CD14-positive monocyte (primary cell): Measurements from ENCODE around the gene KIDINS220. TPM values are rescaled to one million over a fixed set of nuclear protein-coding genes. Genes with fewer than 3 reads are reported as not detected.
A peak's percentile ranks its signal among the peaks of the same experiment; 100 is the strongest.

Experiments used
- DNase-seq, 3 donors: peaks; one replicate each; pipeline ENCODE4 v3.0.0-alpha.2; 2011 to 2022
- H2AFZ ChIP-seq: 2 replicates; pipeline ENCODE4 v1.6.0; 2012; ENCODE audit warnings: mild to moderate bottlenecking, low read depth, low read length, inconsistent platforms; ENCODE audit not compliant: insufficient read depth, poor library complexity, severe bottlenecking
- H3K27ac ChIP-seq, 2 donors: 1 replicate in 1 of 2; 2 replicates in 1 of 2; pipeline ENCODE4 v1.5.1; 2012 to 2013; ENCODE audit warnings: low read length in 2 of 2, control low read depth in 1 of 2, inconsistent platforms in 1 of 2, low read depth in 1 of 2, mild to moderate bottlenecking in 1 of 2
- H3K27me3 ChIP-seq, 2 donors: one replicate each; pipeline versions ENCODE4 v1.6.0 to v1.6.1; 2011 to 2013; ENCODE audit warnings: low read length in 2 of 2; ENCODE audit not compliant: control insufficient read depth in 2 of 2, insufficient read depth in 2 of 2
- H3K36me3 ChIP-seq, 2 donors: replicated peaks in 1 of 2; 1 replicate in 1 of 2; 2 replicates in 1 of 2; pipeline versions ENCODE4 v1.5.1 to v1.6.1; 2012 to 2013; ENCODE audit warnings: low read length in 2 of 2, control low read depth in 1 of 2, inconsistent platforms in 1 of 2, mild to moderate bottlenecking in 1 of 2; ENCODE audit not compliant: insufficient read depth in 2 of 2, control insufficient read depth in 1 of 2
- H3K4me1 ChIP-seq, 2 donors: 1 replicate in 1 of 2; 2 replicates in 1 of 2; pipeline versions ENCODE4 v1.5.1 to v1.6.1; 2012 to 2013; ENCODE audit warnings: low read length in 2 of 2, control low read depth in 1 of 2, inconsistent platforms in 1 of 2, mild to moderate bottlenecking in 1 of 2, moderate library complexity in 1 of 2; ENCODE audit not compliant: insufficient read depth in 2 of 2, control insufficient read depth in 1 of 2
- H3K4me2 ChIP-seq: replicated peaks from 2 replicates; pipeline ENCODE3; 2012; ENCODE audit warnings: low read length, moderate library complexity, mild to moderate bottlenecking; ENCODE audit not compliant: poor library complexity, severe bottlenecking; ENCODE audit errors: extremely low read depth
- H3K4me3 ChIP-seq, 3 experiments: fragments of 200-600 bp in 1 of 3; sonication (generic) in 1 of 3; replicated peaks in 1 of 3; 1 replicate in 2 of 3; 2 replicates in 1 of 3; pipeline ENCODE4 v1.5.1; 2011 to 2013; ENCODE audit warnings: low read length in 3 of 3, mild to moderate bottlenecking in 3 of 3, control low read depth in 2 of 3, low read depth in 2 of 3, inconsistent platforms in 1 of 3, moderate library complexity in 1 of 3
- H3K79me2 ChIP-seq: 2 replicates; pipeline ENCODE4 v1.6.0; 2012; ENCODE audit warnings: mild to moderate bottlenecking, control low read depth, inconsistent platforms, low read length, moderate library complexity; ENCODE audit not compliant: insufficient read depth
- H3K9ac ChIP-seq: 2 replicates; pipeline ENCODE4 v1.6.0; 2017; ENCODE audit warnings: low read length, mild to moderate bottlenecking; ENCODE audit not compliant: insufficient read depth, poor library complexity, severe bottlenecking
- H3K9me3 ChIP-seq, 2 donors: replicated peaks in 1 of 2; 1 replicate in 1 of 2; 2 replicates in 1 of 2; pipeline versions ENCODE4 v1.5.1 to v1.6.1; 2012 to 2013; ENCODE audit warnings: low read length in 2 of 2, control low read depth in 1 of 2; ENCODE audit not compliant: control insufficient read depth in 1 of 2, insufficient read depth in 1 of 2
- H4K20me1 ChIP-seq: 2 replicates; pipeline ENCODE4 v1.6.0; 2012; ENCODE audit warnings: mild to moderate bottlenecking, low read length, control low read depth, moderate library complexity; ENCODE audit not compliant: insufficient read depth
- H3K27ac Mint-ChIP-seq, 7 donors: one replicate each; pipeline ENCODE4 v1.8.0; 2020; ENCODE audit warnings: mild to moderate bottlenecking in 7 of 7, mixed read lengths in 7 of 7, moderate library complexity in 6 of 7, inconsistent platforms in 2 of 7
- H3K27me3 Mint-ChIP-seq, 3 donors: one replicate each; pipeline ENCODE4 v1.8.0; 2021 to 2022; ENCODE audit warnings: low read depth in 3 of 3, mild to moderate bottlenecking in 3 of 3, mixed read lengths in 3 of 3, moderate library complexity in 3 of 3, inconsistent platforms in 1 of 3
- H3K36me3 Mint-ChIP-seq, 2 donors: one replicate each; pipeline ENCODE4 v1.8.0; 2020; ENCODE audit warnings: mixed read lengths in 2 of 2, inconsistent platforms in 1 of 2, mild to moderate bottlenecking in 1 of 2
- H3K4me1 Mint-ChIP-seq: one replicate; pipeline ENCODE4 v1.8.0; 2020; ENCODE audit warnings: mild to moderate bottlenecking, mixed read lengths
- H3K4me3 Mint-ChIP-seq, 2 donors: one replicate each; pipeline ENCODE4 v1.8.0; 2020; ENCODE audit warnings: mild to moderate bottlenecking in 2 of 2, mixed read lengths in 2 of 2, moderate library complexity in 1 of 2
- H3K9me3 Mint-ChIP-seq, 7 donors: one replicate each; pipeline ENCODE4 v1.8.0; 2020 to 2022; ENCODE audit warnings: mixed read lengths in 7 of 7, mild to moderate bottlenecking in 6 of 7, moderate library complexity in 6 of 7, inconsistent platforms in 2 of 7
- WGBS: methylation state at CpG from one replicate; pipeline ENCODE4 v1.1.5; 2013; ENCODE audit warnings: missing lambda C conversion rate; ENCODE audit not compliant: insufficient coverage; 5-methylcytosine and 5-hydroxymethylcytosine counted together
- intact Hi-C, 2 donors: fragments of 100-400 bp; cut with micrococcal nuclease; formaldehyde crosslinking; loops; one replicate each; pipeline versions ENCODE4 v1.15.0 to v1.15.1; 2023
- polyA plus RNA-seq, 3 donors: library from polyadenylated mRNA; depleted of rRNA in 1 of 3; unstranded in 2 of 3; stranded (reverse) in 1 of 3; fragments of 300-500 nt in 2 of 3; fragments of >200 nt in 1 of 3; fragmentation: Illumina TruSeq in 2 of 3; gene quantifications; 1 replicate in 2 of 3; 2 replicates in 1 of 3; pipeline ENCODE4 v1.2.3, GENCODE V29; 2012 to 2021
- TF ChIP-seq, protein P1 (sequence below): fragments of 200-600 bp; IDR thresholded peaks from one replicate; pipeline ENCODE4 v1.8.0; 2022; ENCODE audit warnings: antibody characterized with exemption, mild to moderate bottlenecking

Gene KIDINS220
- polyA plus RNA-seq, 3 donors, result 12.1 to 26.7 (median 26.3) TPM

DNA sequence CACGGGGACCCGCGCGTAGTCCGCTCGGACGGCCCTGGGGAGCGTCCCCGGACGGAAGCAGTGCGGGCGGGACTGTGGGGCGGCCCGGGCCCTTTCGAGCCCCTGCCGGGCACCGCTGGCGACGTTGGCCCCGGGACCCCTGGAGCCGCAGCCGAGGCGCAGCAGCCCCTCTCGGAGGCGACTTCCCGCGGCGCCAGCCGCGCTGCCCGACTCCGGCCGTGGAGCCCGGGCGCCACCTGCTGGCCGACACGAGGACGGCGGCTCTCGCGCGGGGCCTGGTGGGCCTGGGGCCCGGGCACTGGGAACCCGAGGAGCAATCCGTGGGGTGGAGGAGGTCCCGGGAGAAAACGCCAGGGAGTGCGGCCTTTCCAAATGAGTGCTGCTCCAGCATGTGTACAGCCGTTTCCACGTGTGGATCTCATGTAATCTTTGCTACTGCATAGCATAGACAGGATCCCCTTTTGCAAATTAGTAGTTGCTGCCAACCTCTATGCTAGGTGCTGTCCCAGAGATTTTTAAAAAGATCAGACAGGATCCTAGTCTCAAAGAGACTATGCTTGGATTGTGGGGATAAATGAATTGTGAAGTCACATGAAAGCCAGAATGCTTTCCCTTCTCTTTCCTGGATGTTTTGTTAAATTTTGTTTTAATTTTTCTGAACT is 151.6 kb downstream of the KIDINS220 start:
- peaks cover 36% of the 10 kb centered on the region for H3K79me2 ChIP-seq
- Mint-ChIP-seq H3K36me3 (peaks cover 4 to 8% of the 10 kb centered on the region in 2 donors), H3K4me3 (peak overlapping the region in 1 of 2 donors; percentile 55), H3K27ac (no peak overlapping the region), H3K4me1 (peaks cover 15% of the 10 kb centered on the region), H3K27me3 (peaks cover under 1 to 5% (median 4%) of the 10 kb centered on the region in 3 donors), H3K9me3 (peaks cover 0 to 4% (median 2%) of the 10 kb centered on the region in 7 donors)
- peaks cover 29% of the 10 kb centered on the region for H4K20me1 ChIP-seq
- no peaks in the 10 kb centered on the region for H3K27me3 ChIP-seq
- TF ChIP-seq, protein P1, sequence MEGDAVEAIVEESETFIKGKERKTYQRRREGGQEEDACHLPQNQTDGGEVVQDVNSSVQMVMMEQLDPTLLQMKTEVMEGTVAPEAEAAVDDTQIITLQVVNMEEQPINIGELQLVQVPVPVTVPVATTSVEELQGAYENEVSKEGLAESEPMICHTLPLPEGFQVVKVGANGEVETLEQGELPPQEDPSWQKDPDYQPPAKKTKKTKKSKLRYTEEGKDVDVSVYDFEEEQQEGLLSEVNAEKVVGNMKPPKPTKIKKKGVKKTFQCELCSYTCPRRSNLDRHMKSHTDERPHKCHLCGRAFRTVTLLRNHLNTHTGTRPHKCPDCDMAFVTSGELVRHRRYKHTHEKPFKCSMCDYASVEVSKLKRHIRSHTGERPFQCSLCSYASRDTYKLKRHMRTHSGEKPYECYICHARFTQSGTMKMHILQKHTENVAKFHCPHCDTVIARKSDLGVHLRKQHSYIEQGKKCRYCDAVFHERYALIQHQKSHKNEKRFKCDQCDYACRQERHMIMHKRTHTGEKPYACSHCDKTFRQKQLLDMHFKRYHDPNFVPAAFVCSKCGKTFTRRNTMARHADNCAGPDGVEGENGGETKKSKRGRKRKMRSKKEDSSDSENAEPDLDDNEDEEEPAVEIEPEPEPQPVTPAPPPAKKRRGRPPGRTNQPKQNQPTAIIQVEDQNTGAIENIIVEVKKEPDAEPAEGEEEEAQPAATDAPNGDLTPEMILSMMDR, result peak; percentile 99
- peak overlapping the region; percentile 84 for H2AFZ ChIP-seq
- H3K9me3 ChIP-seq, result no peaks in the 10 kb centered on the region
- H3K4me3 ChIP-seq, result peak overlapping the region; percentile 56 to 95 (median 93)
- intact Hi-C loops, result loop anchor here (2.0 to 10.0 kb wide), 7 partner anchors 161 to 1591 kb away; no protein-coding TSS in a partner anchor
- H3K9ac ChIP-seq, result peak overlapping the region; percentile 87
- peak overlapping the region in 1 of 2 donors; percentile 74 for H3K27ac ChIP-seq
- peaks cover 14 to 23% of the 10 kb centered on the region in 2 donors for H3K4me1 ChIP-seq
- DNase-seq, result peak; percentile 56 to 69 (median 61)
- H3K36me3 ChIP-seq, result no peaks in the 10 kb centered on the region
- under 1% methylated on average over 50 of the region's 50 CpGs for WGBS
- H3K4me2 ChIP-seq, result peak overlapping the region; percentile 93

- intact Hi-C loops, result loop anchor here (5.0 to 10.0 kb wide), 10 partner anchors 103 to 1590 kb away; no protein-coding TSS in a partner anchor
- H3K36me3 ChIP-seq, result no peaks in the 10 kb centered on the region
- Mint-ChIP-seq H3K27ac (peak overlapping the region; percentile 80 to 94 (median 92)), H3K9me3 (peaks cover 0 to 4% (median 2%) of the 10 kb centered on the region in 7 donors), H3K4me1 (peaks cover 15% of the 10 kb centered on the region), H3K4me3 (peak overlapping the region; percentile 94 to 99), H3K27me3 (peaks cover 0 to 7% (median 4%) of the 10 kb centered on the region in 3 donors), H3K36me3 (peaks cover 5 to 8% of the 10 kb centered on the region in 2 donors)
- peak; percentile 38 to 55 (median 43) for DNase-seq
- no peaks in the 10 kb centered on the region for H3K9me3 ChIP-seq
- peak overlapping the region; percentile 87 for H3K9ac ChIP-seq
- peaks cover 36% of the 10 kb centered on the region for H3K79me2 ChIP-seq
- peaks cover 0 to 3% of the 10 kb centered on the region in 2 donors for H3K27me3 ChIP-seq
- TF ChIP-seq, protein P1, result no peak
- peaks cover 29% of the 10 kb centered on the region for H4K20me1 ChIP-seq
- 1% methylated on average over 87 of the region's 87 CpGs for WGBS
- H3K27ac ChIP-seq, result peak overlapping the region; percentile 49 to 74
- peak overlapping the region; percentile 84 for H2AFZ ChIP-seq
- H3K4me3 ChIP-seq, result peak overlapping the region; percentile 56 to 95 (median 93)
- peaks cover 15 to 26% of the 10 kb centered on the region in 2 donors for H3K4me1 ChIP-seq
- peak overlapping the region; percentile 93 for H3K4me2 ChIP-seq
Measured at GRCh38 chr2:8684878-8685696, 152.3 kb downstream of the KIDINS220 start.
